GM21367 (cell line): ENCODE data around the gene TRABD.

ENCODE experiments used
- ATAC-seq: cut with Tn5 transposase; IDR thresholded peaks from one replicate; pipeline ENCODE4 v1.9.1; 2021; ENCODE audit not compliant: unreplicated experiment

TRABD gene

GRCh38 chr22:50184902-50185374 lies 775 bp upstream of the TRABD start:
- ATAC-seq = no peak

- no peak for ATAC-seq
Measured at GRCh38 chr22:50186181-50186714, 535 bp downstream of the TRABD start.

GRCh38 chr22:50186761-50187523 lies 1.2 kb downstream of the TRABD start:
- no peak for ATAC-seq

GRCh38 chr22:50188356-50188755 lies 2.6 kb downstream of the TRABD start:
- ATAC-seq = no peak

GRCh38 chr22:50189184-50189848 lies 3.6 kb downstream of the TRABD start:
- no peak for ATAC-seq

- no peak for ATAC-seq
Measured at GRCh38 chr22:50189849-50190181, 4.1 kb downstream of the TRABD start.

GRCh38 chr22:50190182-50190940 lies 4.6 kb downstream of the TRABD start:
- ATAC-seq = peak; percentile 33

GRCh38 chr22:50190941-50191741 lies 5.4 kb downstream of the TRABD start:
- no peak for ATAC-seq

- ATAC-seq = no peak
Measured at GRCh38 chr22:50192436-50193204, 6.9 kb downstream of the TRABD start.

- no peak for ATAC-seq
Measured at GRCh38 chr22:50193621-50194020, 7.9 kb downstream of the TRABD start.

GRCh38 chr22:50194037-50194805 lies 8.5 kb downstream of the TRABD start:
- ATAC-seq = no peak

- no peak for ATAC-seq
Measured at GRCh38 chr22:50196256-50196655, 10.5 kb downstream of the TRABD start.

- no peak for ATAC-seq
Measured at GRCh38 chr22:50197000-50197800, 11.5 kb downstream of the TRABD start.

- no peak for ATAC-seq
Measured at GRCh38 chr22:50197856-50198623, 12.3 kb downstream of the TRABD start.

GRCh38 chr22:50198624-50199017 lies 12.9 kb downstream of the TRABD start:
- no peak for ATAC-seq

- ATAC-seq = no peak
Measured at GRCh38 chr22:50199251-50199721, 13.6 kb downstream of the TRABD start.

- ATAC-seq = no peak
Measured at GRCh38 chr22:50199829-50200460, 14.2 kb downstream of the TRABD start.
